ENCODE results near the gene CEACAM5. TPM values are rescaled to one million over a fixed set of nuclear protein-coding genes. Genes with fewer than 3 reads are reported as not detected.
"Not testable (repeated sequence)": the region's sequence is repeated elsewhere in the genome, so short reads cannot be mapped to it uniquely, and the experiment has no call there.

Gene CEACAM5
- total RNA-seq, 1 experiment from 2014 or later = not detected

GRCh38 chr19:41740415-41741243 is 32.2 kb downstream of the CEACAM5 start:
- DNase-seq (ENCODE audit: low spot score) = no peak

- DNase-seq (ENCODE audit: low spot score) = no peak
These were observed 32.8 kb downstream of the CEACAM5 start for GRCh38 chr19:41741244-41741554.

- no peak for DNase-seq (ENCODE audit: low spot score)
These were observed 36.4 kb downstream of the CEACAM5 start for GRCh38 chr19:41744850-41745249.

GRCh38 chr19:41745756-41746155 is 37.3 kb downstream of the CEACAM5 start:
- no peak for DNase-seq (ENCODE audit: low spot score)

- DNase-seq (ENCODE audit: low spot score) = peak; percentile 56
These were observed 38.3 kb downstream of the CEACAM5 start for GRCh38 chr19:41746593-41747227.

- DNase-seq (ENCODE audit: low spot score) = no peak
These were observed 39.6 kb downstream of the CEACAM5 start for GRCh38 chr19:41748012-41748411.

GRCh38 chr19:41750248-41751134 is 42.1 kb downstream of the CEACAM5 start:
- DNase-seq (ENCODE audit: low spot score) = not testable (repeated sequence)

GRCh38 chr19:41753159-41753558 is 44.7 kb downstream of the CEACAM5 start:
- peak; percentile 24 for DNase-seq (ENCODE audit: low spot score)

- DNase-seq (ENCODE audit: low spot score) = peak; percentile 40
These were observed 45.6 kb downstream of the CEACAM5 start for GRCh38 chr19:41753936-41754529.

- DNase-seq (ENCODE audit: low spot score) = no peak
These were observed 47.0 kb downstream of the CEACAM5 start, which contains the start of gene CEACAM6 for GRCh38 chr19:41755328-41755913. Gene CEACAM6, plus strand, starts transcription at chr19:41755530. Its CDS starts 109 bp downstream, at chr19:41755639.

- no peak for DNase-seq (ENCODE audit: low spot score)
These were observed 50.4 kb downstream of the CEACAM5 start for GRCh38 chr19:41758846-41759245.

GRCh38 chr19:41767115-41767514 is 58.7 kb downstream of the CEACAM5 start:
- DNase-seq (ENCODE audit: low spot score) = no peak

GRCh38 chr19:41768105-41768504 is 59.7 kb downstream of the CEACAM5 start:
- DNase-seq (ENCODE audit: low spot score) = not testable (repeated sequence)

- no peak for DNase-seq (ENCODE audit: low spot score)
These were observed 61.2 kb downstream of the CEACAM5 start for GRCh38 chr19:41769608-41770007.

GRCh38 chr19:41771410-41771809 is 63.0 kb downstream of the CEACAM5 start:
- no peak for DNase-seq (ENCODE audit: low spot score)

- DNase-seq (ENCODE audit: low spot score) = no peak
These were observed 66.1 kb downstream of the CEACAM5 start for GRCh38 chr19:41774515-41774980.

- no peak for DNase-seq (ENCODE audit: low spot score)
These were observed 68.3 kb downstream of the CEACAM5 start for GRCh38 chr19:41776700-41777099.
